ENCODE data around the gene ALCAM.

- TF ChIP-seq CTCF (conservative IDR thresholded peaks at IDR 0.05) (no peak), ZFX (IDR thresholded peaks at IDR 0.05) (no peak)
These were observed 93.0 kb downstream of the ALCAM start for GRCh38 chr3:105459566-105460290.
